Pancreas (tissue), 10 donors: Measurements from ENCODE around the gene RIPK4. TPM values are rescaled to one million over a fixed set of nuclear protein-coding genes. Genes with fewer than 3 reads are reported as not detected.
"Not testable (repeated sequence)": the region's sequence is repeated elsewhere in the genome, so short reads cannot be mapped to it uniquely, and the experiment has no call there.

Experiments
- ATAC-seq, 4 donors: fragments of 200-7000 bp; cut with Tn5 transposase; one replicate each; pipeline versions ENCODE4 v1.8.0 to v1.9.1; 2020; ENCODE audit warnings: mild to moderate bottlenecking in 4 of 4, moderate library complexity in 4 of 4
- DNase-seq, 6 donors: peaks; one replicate each; pipeline ENCODE4 v3.0.0-alpha.2; 2020
- FAIRE-seq: peaks from 2 replicates; lab custom pipeline; 2012; peaks lifted over from hg19 to GRCh38; lab: Jason Lieb, UNC
- H3K27ac ChIP-seq, 4 donors: fragments of 200-600 bp; sonication (generic); 1 replicate in 3 of 4; 2 replicates in 1 of 4; pipeline versions ENCODE4 v1.5.0 to v1.8.0; 2020
- H3K27me3 ChIP-seq, 4 donors: fragments of 200-600 bp; one replicate each; pipeline ENCODE4 v1.8.0; 2021
- H3K36me3 ChIP-seq, 3 donors: fragments of 200-600 bp; sonication (generic) in 1 of 3; one replicate each; pipeline versions ENCODE4 v1.5.0 to v1.8.0; 2020 to 2021
- H3K4me1 ChIP-seq, 3 donors: fragments of 200-600 bp; one replicate each; pipeline ENCODE4 v1.8.0; 2021
- H3K4me3 ChIP-seq, 4 donors: fragments of 200-600 bp; sonication (generic) in 2 of 4; one replicate each; pipeline versions ENCODE4 v1.5.0 to v1.8.0; 2020 to 2021
- H3K9me3 ChIP-seq, 4 donors: fragments of 200-600 bp; one replicate each; pipeline ENCODE4 v1.8.0; 2021
- CTCF ChIP-seq, 4 donors: fragments of 200-600 bp; sonication (generic) in 3 of 4; IDR thresholded peaks; one replicate each; pipeline versions ENCODE4 v1.5.0 to v1.8.0; 2021; ENCODE audit warnings: antibody characterized with exemption in 4 of 4
- WGBS, 2 donors: extraction: QIAGEN DNeasy Blood & Tissue Kit; methylation state at CpG; one replicate each; pipeline ENCODE4 v1.1.7; 2013; 5-methylcytosine and 5-hydroxymethylcytosine counted together
- intact Hi-C, 3 donors: fragments of 100-400 bp; cut with DNase I; formaldehyde crosslinking; loops; one replicate each; pipeline versions ENCODE4 v1.11.1 to v1.14.2; 2022
- polyA plus RNA-seq, 2 donors: library from polyadenylated mRNA; stranded (reverse); fragments of 200-250 nt; gene quantifications; one replicate each; pipeline ENCODE4 v1.2.3, GENCODE V29; 2013
- total RNA-seq, 6 donors: library from RNA; stranded (reverse); fragmentation: NEBNext Ultra II Directional in 4 of 6; extraction: Animal tissue kit (Norgen Biotek cat#: 25700) in 4 of 6; gene quantifications; one replicate each; pipeline versions ENCODE4 v1.2.1 to v1.2.4, GENCODE V29; 2021 to 2023
- donor health status: healthy with polysubstance abuse.
- donor health status: DM: no; HTN: no; CAD: no; lungs with moderate emphysema.
- donor health status: DM: no; HTN: no; CAD: no.
- donor health status: control.
- donor health status: control.
- donor health status: Bipolar disorder and iron deficiency.
- donor health status: DM: yes; HTN: yes; CAD: no.
- donor health status: DM: no; HTN: no; CAD: no.
- donor health status: DM: no; HTN: no; CAD: no.
- donor health status: DM: yes; HTN: yes; CAD: no.

The RIPK4 gene
- total and polyA plus RNA-seq, 8 donors: 7.7 to 18.2 (median 12.8) TPM

- 88 to 95% methylated on average over 15 of the region's 15 CpGs for WGBS, 2 donors
Observed at GRCh38 chr21:41717573-41718330, 49.1 kb downstream of the RIPK4 start.

DNA sequence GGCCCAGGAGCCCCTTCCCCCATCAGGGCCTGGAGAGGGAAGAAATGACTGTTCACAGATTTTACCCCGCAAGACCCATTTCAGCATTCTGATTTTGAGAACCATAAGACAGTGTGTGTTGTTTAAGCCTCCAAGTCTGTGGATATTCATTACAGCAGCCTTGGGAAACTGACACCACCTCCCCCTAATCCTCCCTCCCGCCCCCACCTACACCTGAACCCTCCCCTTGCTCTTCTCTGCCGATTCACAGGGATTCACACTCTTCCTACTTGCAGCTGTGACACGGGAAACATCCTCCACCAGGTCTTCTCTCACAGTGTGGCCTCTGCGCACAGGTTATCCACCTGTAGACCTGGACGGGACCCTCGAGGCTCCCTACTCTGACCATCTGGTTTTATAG lies 50.1 kb downstream of the RIPK4 start:
- no peaks in the 10 kb centered on the region for H3K27me3 ChIP-seq
- no peak for ATAC-seq
- WGBS, 2 donors: 84 to 92% methylated on average over 7 of the region's 7 CpGs
- no peak overlapping the region for H3K27ac ChIP-seq
- H3K4me1 ChIP-seq: peaks cover 0 to 17% (median 0%) of the 10 kb centered on the region in 3 donors
- H3K9me3 ChIP-seq: no peaks in the 10 kb centered on the region
- no peak for FAIRE-seq
- no peak for TF ChIP-seq CTCF (IDR thresholded peaks at IDR 0.05)
- H3K4me3 ChIP-seq: no peak overlapping the region
- no peaks in the 10 kb centered on the region for H3K36me3 ChIP-seq
- intact Hi-C loops: no loop called here
- no peak for DNase-seq

More at GRCh38 chr21:41717573-41718330, 49.1 kb downstream of the RIPK4 start:
- intact Hi-C loops: no loop called here
- FAIRE-seq (no peak), ATAC-seq (no peak), DNase-seq (peak in 1 of 6 donors; percentile 30)
- no peaks in the 10 kb centered on the region for H3K36me3 ChIP-seq
- H3K4me3 ChIP-seq: no peak overlapping the region
- H3K27ac ChIP-seq: no peak overlapping the region
- no peaks in the 10 kb centered on the region for H3K9me3 ChIP-seq
- TF ChIP-seq CTCF (IDR thresholded peaks at IDR 0.05): no peak
- H3K4me1 ChIP-seq: peaks cover 0 to 17% (median 0%) of the 10 kb centered on the region in 3 donors
- H3K27me3 ChIP-seq: no peaks in the 10 kb centered on the region

GRCh38 chr21:41715649-41716281 lies 51.1 kb downstream of the RIPK4 start:
- TF ChIP-seq CTCF (IDR thresholded peaks at IDR 0.05): no peak
- no peak for FAIRE-seq
- no peaks in the 10 kb centered on the region for H3K27me3 ChIP-seq
- peaks cover 0 to 17% (median 0%) of the 10 kb centered on the region in 3 donors for H3K4me1 ChIP-seq
- H3K9me3 ChIP-seq: no peaks in the 10 kb centered on the region
- WGBS, 2 donors: 29 to 36% methylated on average over 8 of the region's 8 CpGs
- no peaks in the 10 kb centered on the region for H3K36me3 ChIP-seq
- DNase-seq: peak in 4 of 6 donors; percentile 35 to 64 (median 44)
- intact Hi-C loops: no loop called here
- no peak overlapping the region for H3K4me3 ChIP-seq
- peak overlapping the region; percentile 13 to 77 (median 48) for H3K27ac ChIP-seq
- ATAC-seq: peak; percentile 63 to 76 (median 72)

DNA sequence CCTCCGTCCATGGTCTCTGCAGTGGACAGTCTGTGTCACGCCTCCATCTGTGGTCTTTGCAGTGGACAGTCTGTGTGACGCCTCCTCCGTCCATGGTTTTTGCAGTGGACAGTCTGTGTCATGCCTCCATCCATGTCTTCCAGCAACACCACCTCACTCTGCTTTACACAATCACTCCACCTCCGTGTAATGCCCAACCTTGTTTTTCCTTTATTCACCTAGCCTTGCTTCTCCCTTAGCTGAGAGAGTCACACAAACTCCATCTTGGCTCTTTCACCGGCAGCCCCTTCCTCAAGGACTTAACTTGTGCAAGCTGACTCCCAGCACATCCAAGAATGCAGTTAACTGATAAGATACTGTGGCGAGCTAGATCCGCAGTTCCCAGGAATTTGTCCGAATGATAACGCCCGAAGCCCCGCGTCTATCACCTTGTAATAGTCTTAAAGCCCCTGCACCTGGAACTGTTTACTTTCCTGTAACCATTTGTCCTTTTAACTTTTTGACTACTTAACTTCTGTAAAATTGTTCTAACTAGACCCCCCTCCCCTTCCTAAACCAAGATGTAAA lies 52.5 kb downstream of the RIPK4 start:
- H3K4me3 ChIP-seq, intact Hi-C loops, H3K27ac ChIP-seq, H3K9me3 ChIP-seq, H3K27me3 ChIP-seq, DNase-seq, FAIRE-seq, ATAC-seq, H3K36me3 ChIP-seq: not testable (repeated sequence)
- WGBS, 2 donors: 41 to 51% methylated on average over 13 of the region's 13 CpGs
- peaks cover 0 to 17% (median 0%) of the 10 kb centered on the region in 3 donors for H3K4me1 ChIP-seq

GRCh38 chr21:41713495-41714281 lies 53.2 kb downstream of the RIPK4 start:
- Histone ChIP-seq H3K4me1 (peaks cover 0 to 17% (median 0%) of the 10 kb centered on the region in 3 donors), H3K4me3 (no peak overlapping the region), H3K27ac (no peak overlapping the region), H3K36me3 (no peaks in the 10 kb centered on the region), H3K27me3 (no peaks in the 10 kb centered on the region), H3K9me3 (no peaks in the 10 kb centered on the region)
- ATAC-seq: peak; percentile 55 to 70 (median 62)
- TF ChIP-seq CTCF (IDR thresholded peaks at IDR 0.05): no peak
- WGBS, 2 donors: 37 to 46% methylated on average over 22 of the region's 22 CpGs
- intact Hi-C loops: no loop called here
- FAIRE-seq: no peak
- peak in 5 of 6 donors; percentile 62 to 83 (median 74) for DNase-seq
